NK-92 treated with Interleukin-12 subunit alpha and Interleukin-12 subunit beta, amount 100 ng/mL, for 24 hours (cell line): ENCODE measurements around the gene TMEM52.

Source experiments
- DNase-seq: peaks from one replicate; lab custom pipeline; 2025; lab: John Stamatoyannopoulos, UW

TMEM52 gene

DNA sequence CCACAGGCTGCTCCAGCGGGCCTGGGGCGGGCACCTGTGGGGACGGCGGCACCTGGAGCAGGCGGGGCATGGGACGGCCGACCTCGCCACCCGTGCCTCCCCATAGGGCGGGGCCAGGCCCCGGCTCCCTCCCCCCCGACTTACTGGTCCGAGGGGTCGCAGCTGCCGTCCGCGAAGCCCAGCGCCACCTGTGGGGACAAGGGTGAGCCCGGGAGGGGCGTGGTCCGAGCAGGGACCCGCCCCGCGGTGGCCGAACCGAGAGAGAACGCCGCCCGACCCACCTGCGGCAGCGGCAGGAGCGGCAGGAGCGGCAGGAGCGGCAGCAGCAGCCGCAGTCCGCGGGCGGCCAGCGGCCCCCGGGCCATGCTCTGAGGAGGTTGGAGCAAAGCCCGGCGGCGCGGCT is at the start of gene TMEM52:
TSS of gene TMEM52 (minus strand) at position 379 of the 403 bp plus-strand sequence. CDS start at position 365, 14 bp downstream.
- DNase-seq: no peak

DNA sequence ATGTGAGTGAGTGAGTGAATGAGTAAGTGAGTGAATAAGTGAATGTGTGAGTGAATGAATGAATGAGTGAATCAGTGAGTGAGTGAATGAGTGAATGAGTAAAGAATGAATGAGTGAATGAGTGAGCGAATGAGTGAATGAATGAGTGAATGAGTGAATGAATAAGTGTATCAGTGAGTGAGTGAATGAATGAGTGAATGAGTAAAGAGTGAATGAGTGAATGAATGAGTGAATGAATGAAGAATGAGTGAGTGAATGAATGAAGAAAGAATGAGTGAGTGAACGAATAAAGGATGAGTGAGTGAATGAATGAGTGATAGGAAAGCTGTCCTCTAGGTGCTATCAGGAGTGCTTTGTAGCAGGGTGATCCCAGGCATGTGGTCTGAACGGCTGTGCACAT is 48.8 kb upstream of the TMEM52 start:
- no peak for DNase-seq

DNA sequence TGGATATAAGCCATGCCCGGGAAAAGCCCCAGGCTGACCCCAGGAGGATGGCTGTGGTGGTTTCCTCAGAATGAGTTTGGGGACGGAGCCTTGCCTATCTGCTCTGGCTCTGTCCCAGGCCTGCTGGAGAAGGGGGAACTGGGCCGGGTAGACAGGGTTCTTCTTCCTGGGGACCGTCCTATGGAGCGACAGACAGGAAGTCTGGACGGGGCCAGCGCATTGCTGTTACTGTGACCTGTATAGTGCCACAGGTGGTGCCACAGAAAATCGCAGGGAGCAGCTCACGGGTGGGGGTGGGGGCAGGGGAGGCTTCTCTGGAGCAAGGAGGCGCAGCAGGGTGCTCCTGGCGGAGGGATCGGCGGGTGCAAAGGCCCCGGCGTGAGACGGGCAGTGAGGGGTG is 48.1 kb upstream of the TMEM52 start:
- DNase-seq: no peak

DNA sequence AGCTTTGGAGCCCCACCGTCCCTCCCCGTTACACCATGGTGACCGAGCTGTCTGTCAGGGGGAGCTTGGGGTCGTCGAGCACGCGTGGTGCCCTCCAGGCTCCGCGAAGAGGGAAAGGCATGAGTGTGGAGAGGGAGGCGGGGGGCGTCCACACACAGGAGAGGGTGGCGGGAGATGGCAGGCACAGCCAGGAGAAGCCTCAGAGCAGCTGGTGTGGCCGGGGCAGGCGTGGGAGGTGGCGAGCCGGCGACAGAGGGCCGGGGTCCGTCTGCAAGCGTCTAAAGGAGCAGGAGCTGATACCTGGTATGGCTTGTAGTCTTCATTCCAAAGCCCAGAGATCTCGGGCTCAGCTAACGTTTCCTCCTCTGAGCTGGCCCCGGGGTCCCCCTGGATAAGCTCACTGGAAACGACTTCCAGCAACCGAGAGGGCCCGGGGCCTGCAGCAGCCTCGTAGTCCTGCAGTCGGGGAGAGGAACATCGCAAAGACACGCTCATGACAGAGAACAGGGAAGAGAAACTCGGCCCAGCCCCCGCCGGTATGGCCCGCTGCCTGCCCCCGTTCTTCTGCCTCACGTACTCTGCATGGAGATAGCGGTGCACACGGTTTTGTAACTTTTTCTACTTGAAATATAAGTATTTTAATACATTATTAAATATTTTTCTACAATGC is 47.1 kb upstream of the TMEM52 start:
- no peak for DNase-seq

DNA sequence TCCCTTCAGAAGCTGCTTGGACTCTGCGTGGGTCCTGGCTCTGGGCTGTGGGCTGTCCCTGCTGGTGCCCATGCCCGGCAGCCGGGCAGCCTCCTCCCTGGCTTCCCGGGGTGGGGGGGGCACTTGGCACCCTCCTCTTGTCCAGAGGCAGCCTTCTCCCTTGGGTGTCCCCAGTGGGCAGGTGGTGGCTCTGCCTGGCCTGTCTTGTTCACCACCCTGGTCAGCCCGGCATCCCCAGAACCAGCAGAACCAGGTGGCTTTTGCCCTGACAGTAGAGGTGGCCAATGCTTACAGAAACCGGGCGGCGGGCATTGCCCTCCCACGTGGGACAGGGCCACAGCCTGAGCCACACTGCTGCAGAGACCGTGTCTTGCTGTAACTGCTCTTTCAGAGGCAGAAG is 46.5 kb upstream of the TMEM52 start:
- no peak for DNase-seq

DNA sequence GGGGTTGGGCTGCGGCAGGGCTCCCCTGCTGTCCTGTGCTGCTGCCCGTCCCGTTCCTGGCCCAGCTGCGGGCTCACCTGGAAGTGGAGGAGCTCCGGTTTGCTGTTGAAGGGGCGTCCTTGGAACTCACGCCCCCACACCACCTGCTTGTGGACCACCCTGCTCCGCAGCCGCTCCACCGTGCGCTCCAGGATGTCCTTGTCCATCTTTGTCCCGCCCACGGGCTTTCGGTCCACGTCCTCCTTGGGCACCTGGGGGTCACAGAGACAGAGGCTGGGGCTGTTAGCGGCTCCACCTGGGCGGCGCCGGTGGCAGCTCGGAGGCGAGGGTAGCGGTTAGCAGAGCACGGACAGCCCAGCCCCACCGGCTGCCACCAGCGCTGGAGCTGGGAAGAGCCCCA is 45.7 kb upstream of the TMEM52 start:
- DNase-seq: no peak

DNA sequence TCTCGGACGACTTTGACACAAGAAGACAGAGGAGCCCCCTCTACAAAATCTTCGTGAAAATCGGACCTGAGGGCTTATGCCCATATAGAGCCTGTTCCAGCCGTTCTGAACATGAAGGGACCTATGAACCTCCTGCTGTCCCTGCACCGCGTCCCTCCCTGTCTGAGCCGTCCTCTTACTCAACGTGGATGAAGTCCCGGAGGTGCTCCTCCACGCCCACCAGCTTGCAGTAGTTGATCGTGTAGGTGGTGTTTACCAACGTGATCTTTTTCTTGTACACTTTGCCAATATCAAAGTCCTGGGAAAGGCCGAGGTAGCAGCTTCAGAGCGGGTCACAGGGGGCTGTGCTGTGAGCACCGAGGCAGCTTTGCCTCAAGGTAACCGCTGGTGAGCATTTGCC is 44.5 kb upstream of the TMEM52 start:
- no peak for DNase-seq

DNA sequence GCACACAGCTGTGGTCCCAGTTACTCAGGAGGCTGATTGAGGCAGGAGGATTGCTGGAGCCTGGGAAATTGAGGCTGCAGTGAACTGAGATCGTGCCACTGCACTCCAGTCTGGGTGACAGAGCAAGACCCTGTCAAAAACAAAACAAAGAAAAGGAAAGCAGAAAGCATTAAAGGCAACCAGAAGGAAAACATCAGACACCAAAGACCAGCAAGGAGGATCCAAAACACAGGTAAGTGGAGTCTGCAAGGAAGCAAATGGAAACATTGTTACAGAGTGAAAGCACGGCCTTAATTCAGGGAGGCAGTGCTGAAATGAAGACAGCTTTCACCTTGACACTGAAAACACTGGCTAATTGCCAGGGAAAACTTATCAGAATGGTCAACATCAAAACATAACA is 43.7 kb upstream of the TMEM52 start:
- DNase-seq: no peak

DNA sequence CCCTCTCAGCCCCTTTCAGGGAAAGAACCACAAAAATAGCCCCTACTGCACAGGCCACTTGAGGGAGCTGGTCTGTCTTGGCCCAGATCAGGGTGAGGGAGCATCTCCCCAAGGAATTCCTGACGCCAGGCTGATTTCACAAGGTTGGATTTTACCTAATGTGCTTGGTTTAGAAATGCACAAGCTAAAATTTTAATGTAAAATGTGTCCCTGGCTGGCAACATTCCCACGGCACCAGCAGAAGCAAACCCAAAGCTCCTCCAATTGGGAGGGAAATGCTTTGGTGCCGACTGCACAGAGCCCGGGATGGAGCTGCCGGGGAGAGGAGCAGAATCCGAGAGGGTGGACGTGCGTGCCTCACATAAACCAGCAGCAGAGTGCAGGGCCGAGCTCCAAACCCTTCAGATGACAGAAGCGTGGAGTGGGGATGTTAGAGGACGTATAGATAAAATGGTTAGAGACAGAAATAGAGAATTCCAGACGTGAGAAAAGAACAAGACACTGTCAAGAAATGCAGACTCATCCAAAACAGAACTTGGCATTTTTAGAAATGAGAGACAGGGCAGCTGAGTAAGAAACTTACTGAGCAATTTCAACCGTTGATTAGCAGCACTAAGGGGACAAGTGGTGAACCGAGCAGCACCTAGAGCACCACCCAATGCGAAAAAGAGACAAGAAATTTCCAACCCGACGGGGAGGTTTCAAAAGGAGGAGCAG is 41.6 kb upstream of the TMEM52 start:
- no peak for DNase-seq

DNA sequence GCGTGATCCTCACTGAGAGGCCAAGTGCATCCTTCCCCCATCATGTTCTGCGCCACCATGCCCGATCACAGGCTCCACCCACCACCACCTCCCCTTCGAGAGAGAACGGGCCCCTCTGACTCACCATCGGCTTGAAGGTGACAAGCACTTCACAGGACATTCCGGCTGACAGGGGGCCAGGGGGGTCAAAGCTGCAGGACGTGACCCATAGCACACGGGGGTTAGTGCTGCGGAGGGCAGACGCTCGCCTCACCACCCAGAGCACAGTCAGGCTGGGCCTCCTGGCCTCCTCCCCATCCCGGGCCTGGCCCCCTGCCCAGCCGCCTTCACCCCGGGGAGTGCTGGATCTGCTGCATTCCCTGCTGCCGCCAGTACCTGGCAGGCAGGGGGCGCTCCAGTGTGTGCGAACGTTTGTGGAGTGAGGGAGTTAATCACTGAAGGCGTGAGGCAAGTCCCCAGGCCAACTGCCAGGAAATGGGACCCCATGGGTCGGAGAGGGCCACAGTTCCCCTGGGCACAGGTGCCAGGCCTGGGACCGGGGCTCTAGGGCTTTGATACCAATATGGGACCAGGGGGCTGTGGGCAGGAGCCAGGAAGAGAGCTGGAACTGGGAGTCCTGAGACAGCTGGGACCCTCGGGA is 40.9 kb upstream of the TMEM52 start:
- peak; percentile 26 for DNase-seq

DNA sequence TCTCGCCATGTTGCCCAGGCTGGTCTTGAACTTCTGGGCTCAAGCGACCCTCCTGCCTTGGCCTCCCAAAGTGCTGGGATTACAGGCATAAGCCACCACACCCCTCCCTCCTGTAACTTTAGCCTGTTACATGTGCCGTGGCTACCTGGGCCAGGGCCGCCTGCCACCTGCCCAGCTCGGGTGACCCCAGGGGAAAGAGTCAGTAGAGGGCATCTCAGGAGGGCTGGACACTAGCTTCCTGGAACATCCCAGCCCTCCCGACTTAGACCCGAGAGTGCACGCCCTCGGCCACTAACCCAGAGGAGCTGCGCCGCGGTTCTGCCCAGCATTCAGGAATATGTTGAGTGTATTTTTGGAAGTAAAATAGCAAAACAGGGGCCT is 40.4 kb upstream of the TMEM52 start:
- DNase-seq: no peak

DNA sequence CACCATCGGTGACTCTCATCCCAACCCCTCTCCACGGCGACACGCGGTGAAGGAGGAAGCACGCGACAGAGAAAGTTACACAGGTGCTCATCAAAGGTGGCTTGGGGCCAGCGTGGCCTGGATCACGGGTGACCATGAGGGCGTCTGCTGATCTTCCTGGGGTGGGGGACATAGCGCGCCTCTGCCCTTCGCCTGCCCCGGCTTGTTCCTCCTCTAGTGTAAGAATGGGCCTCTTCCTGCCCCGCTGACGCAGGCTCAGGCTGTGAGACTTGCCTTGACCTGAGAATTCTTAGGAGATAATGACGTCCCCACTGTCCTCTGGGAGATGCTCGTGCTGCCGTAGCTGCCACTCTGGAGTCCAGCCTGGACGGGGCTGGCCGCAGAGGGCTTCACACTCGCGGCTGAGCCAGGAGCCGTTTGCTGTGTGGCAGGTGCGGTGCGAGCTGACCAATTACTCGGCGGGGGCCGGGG is 39.0 kb upstream of the TMEM52 start:
- DNase-seq: no peak

DNA sequence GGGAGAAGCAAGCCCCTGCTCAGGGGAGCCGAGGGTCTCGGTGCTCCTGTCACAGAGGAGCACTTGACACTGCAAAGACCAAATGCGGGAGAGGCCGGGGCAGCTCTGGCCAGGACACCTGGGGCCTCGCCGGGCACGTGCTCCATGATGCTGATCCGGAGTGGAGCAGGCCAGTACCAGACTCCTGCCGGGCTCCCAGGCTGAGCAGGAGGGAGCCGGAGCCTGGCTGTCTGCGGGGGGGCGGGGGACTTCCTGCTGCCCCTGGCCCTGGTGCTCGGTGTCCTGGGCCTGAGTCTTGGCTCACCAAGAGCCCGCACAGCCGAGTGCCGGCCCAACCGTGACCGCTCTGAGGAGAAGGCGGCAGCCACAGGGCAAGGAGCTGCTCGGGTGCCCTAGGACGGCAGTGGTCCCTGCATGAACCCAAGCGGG is 38.5 kb upstream of the TMEM52 start:
- DNase-seq: no peak

DNA sequence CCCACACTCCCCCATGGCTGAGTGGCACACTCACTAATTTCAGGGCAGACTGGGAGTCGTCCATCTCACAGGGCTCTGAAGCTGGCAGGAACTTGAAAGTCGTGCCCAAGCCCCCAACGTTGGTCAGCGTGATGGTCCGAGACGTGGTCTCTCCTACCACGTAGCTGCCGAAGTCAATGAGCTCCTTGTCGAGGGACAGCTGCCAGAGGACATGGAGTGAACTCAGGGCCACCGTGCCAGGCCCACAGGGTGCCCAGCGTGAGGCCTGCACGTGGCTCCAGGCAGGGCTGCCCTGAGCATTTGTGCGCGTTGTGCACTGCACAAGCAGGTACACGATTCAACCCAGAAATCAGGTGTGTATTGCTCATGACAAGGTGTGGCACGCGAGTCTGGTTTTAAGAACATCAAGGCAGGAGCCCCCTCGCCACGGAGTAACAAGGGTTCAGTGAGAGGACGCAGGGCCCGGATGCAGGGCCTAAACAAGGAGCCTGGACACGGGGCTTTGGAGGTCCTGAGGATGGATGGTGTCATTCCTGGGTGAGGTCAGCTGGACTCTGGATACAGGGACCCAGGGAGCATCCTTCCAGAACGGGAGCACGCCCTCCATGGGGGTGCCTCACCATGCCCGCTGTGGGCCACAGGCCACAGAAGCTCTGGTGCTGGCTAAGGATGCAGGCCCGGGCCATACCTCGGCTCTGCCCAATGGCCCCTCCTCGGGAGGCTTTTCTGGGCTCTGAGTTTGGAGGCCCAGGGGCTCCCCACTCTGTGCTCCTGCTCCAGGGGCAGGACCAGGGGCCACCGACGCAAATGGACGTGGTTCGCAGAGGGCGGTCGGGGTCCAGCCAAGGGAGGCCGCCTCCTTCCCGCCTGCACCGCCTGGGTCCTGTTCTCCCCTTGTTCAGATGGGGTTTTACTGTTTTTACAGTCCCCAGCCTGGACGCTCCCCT is 37.8 kb upstream of the TMEM52 start:
- no peak for DNase-seq

DNA sequence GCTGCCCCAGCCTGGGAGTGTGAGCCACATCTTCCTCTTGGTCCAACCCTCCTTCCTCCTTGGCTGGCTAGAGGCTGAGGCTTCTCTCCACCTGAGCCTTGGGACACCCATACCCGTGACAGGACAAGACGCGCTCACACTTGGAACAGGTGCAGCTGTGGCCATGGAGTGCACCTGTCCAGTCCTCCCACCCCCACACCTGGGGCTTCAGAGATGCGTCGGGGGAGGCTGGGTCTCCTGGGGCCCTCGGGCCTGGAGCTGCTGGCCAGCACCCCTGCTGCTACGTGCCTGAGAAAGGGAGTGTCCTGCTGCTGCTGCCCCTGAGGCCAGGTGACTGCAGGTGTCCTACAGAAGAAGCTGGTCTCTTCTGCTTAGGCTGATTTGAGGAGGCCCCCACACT is 37.0 kb upstream of the TMEM52 start:
- no peak for DNase-seq

DNA sequence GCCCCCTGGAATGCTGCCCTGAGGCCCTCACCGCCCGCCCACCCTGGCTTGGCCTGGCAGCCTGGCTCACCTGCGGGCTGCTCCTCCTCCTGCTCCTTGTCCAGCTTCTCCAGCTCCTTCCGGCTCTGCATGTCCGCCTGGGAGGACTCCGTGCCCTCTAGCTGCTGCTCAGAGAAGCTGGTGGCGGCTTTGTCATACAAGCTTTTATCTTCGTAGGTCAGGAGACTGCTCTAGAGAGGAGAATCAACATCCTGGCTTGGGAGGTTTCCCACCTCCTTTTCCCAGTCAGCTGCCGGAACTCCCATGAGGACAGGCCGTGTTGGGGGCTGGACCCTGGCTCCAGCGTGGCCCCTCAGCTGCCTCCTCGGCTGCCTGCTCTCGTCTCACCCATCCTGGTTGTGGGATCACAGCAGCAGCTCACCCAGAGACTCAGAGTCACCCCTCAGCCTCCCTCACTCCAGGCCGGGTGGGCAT is 36.6 kb upstream of the TMEM52 start:
- no peak for DNase-seq

DNA sequence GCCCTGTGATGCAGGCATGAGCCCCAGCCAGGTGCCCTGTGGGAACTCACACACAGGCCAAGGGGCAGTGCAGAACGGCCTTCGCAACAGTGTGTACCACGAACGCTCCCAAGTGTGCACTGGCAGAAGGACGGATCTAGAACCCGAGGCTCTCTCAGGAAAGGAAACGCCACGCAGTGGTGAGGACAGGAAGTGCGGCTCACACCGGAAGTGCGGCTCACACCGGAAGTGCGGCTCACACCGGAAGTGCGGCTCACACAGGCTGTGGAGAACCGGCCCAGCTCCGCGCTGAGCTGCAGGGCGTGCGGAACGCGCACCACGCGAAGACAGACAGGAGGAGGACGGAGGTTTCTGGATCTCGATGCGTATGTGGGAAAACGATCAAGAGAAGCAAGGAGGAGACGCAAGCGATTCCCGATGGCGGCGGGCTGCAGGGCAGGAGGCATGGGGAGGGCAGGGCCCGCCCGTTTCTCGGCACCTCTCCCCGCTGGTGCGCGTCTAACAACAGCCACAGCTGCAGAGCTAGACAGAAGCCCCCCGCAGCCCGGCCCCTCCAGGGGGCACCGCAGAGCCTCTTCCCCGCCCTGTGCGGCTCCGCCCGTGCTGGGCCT is 35.9 kb upstream of the TMEM52 start:
- DNase-seq: no peak

DNA sequence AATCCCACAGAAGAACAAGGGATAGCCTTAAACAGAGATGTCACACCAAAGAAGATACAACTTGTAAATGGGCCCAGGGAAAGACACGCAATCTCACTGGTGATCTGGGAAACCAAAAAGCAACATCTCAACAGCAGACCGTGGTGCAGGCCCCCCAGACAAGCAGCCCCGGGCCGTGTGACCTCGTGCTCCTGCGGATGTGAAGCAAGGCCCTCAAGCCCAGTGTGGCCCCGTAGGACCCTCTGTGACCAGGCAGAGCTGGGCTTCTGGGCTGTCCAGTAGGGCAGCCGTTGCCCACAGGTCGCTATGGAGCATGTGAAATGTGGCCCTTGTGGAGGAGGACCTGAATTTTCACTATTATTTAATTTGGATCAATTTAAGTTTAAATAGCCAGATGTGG is 34.9 kb upstream of the TMEM52 start:
- DNase-seq: no peak

DNA sequence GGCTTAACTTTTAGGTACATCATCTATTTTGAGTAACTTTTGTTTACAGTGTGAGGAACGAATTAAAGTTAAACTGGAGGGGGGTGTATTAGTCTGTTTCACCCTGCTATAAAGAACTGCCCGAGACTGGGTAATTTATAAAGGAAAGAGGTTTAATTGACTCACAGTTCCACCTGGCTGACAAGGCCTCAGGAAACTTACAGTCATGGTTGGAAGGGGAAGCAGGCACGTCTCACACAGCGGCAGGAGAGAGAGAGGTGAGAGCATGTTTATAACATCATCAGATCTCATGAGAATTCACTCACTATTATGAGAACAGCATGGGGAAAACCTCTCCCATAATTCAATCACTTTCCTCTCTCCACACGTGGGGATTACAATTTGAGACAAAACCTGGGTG is 31.9 kb upstream of the TMEM52 start:
- no peak for DNase-seq

DNA sequence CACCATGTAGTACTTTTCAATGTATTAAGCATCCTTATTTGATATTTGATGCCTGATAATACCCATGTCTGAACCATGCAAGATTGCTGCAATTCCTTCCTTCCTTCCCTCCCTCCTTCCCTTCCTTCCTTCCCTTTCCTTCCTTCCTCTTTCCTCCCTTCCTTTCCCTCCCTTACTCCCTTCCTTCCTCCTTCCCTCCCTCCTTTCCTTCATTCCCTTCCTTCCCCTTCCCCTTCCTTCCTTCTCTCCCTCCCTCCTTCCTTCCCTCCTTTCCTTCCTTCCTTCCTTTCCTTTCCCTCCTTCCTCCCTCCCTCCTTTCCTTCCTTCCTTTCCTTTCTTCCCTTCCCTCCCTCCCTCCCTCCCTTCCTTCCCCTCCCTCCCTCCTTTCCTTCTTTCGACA is 29.7 kb upstream of the TMEM52 start:
- DNase-seq: no peak

DNA sequence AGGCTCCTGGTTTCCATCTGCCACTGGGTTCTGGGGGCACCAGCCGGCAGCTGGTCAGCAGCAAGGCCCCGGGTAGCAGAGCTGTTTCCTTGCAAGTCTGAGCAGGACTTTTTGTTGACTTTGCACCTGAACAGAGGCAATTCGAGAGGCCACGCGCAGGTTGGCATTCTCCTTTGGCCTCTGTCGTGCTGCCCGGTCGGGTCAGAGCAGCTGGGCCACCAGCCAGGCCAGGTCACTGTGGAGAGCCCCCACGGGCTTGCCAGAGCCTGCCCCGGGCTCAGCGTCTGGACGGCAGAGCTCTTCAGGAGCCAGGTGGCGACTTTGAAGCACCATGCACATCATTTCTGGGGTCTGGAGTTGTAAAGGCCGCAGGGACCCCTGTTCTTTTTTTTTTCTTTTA is 28.4 kb upstream of the TMEM52 start:
- DNase-seq: no peak

DNA sequence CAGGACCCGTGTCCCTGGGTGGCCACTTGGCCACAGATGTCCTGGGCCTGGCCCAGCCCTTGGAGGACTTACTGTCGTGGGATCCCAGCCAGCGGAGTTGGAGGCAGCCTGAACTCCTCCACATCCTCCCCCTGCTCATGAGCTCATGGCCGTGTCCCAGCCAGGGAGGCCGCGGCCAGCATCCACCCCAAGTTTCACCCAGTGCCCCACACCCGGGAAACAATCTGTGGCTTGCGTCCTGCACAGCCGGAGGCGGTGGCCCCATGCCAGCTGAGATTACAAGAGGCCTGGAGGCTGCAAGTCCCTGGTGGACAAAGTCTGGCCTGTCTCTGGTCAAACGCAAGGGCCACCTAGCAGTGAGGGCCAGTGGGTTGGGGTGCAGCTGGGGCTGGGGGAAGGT is 27.5 kb upstream of the TMEM52 start:
- no peak for DNase-seq
